DND-41 (cell line): ENCODE results near the gene MYOZ1.

Experiments used
- EZH2 ChIP-seq: IDR thresholded peaks from 3 replicates; pipeline ENCODE4 v1.6.1; 2012; ENCODE audit warnings: borderline replicate concordance, low read depth, mild to moderate bottlenecking, moderate library complexity, low read length, inconsistent platforms; ENCODE audit not compliant: severe bottlenecking
- TF ChIP-seq, protein P1 (sequence below): IDR thresholded peaks from 2 replicates; pipeline ENCODE4 v1.5.1; 2012; ENCODE audit warnings: borderline replicate concordance, low read length, moderate library complexity, mild to moderate bottlenecking; ENCODE audit not compliant: poor library complexity, severe bottlenecking; ENCODE audit errors: extremely low read depth

- TF ChIP-seq, protein P1, sequence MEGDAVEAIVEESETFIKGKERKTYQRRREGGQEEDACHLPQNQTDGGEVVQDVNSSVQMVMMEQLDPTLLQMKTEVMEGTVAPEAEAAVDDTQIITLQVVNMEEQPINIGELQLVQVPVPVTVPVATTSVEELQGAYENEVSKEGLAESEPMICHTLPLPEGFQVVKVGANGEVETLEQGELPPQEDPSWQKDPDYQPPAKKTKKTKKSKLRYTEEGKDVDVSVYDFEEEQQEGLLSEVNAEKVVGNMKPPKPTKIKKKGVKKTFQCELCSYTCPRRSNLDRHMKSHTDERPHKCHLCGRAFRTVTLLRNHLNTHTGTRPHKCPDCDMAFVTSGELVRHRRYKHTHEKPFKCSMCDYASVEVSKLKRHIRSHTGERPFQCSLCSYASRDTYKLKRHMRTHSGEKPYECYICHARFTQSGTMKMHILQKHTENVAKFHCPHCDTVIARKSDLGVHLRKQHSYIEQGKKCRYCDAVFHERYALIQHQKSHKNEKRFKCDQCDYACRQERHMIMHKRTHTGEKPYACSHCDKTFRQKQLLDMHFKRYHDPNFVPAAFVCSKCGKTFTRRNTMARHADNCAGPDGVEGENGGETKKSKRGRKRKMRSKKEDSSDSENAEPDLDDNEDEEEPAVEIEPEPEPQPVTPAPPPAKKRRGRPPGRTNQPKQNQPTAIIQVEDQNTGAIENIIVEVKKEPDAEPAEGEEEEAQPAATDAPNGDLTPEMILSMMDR: no peak
- no peak for TF ChIP-seq EZH2
These were observed 6.9 kb downstream of the MYOZ1 start for GRCh38 chr10:73634421-73634820.
